ENCODE data around the gene USP20.
"Not testable (repeated sequence)": the region's sequence is repeated elsewhere in the genome, so short reads cannot be mapped to it uniquely, and the experiment has no call there.

Gene USP20

DNA sequence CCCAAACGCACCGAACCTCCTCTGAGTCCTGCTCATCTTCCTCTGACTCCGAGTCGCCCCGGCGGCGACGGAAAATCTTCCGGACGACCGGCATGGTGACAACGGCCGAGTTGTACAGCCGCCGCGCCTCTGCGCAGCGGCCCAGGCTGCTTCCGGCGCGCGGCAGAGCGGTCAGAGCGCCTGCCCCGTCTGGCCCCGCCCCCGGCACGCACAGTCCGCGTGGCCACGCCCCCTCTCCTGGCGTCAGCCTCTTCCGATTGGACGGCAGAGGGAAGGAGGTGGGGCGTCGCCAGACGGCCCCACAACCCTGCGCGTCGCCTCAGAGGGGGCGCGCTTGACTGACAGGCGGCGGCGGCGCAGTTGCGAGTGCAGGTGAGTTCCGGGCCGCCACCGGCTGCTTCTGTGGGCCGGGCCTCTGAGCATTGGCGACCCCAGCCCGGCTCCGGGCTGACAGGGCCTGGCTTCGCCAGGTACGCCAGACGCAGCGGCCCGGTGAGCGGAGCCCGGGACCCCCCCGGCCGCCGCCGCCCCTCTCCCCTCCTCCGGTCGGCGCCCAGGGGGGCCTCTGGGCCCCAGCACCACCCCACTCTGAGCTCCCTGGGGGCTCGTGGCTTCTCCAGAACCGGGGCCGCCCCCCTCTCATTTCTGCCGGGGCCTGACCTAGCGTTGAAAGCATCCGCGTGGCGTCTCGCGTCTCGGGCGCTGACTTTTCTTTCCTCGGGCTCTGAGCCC lies at the start of gene USP20, which contains the start of gene C9orf78:
USP20 (plus strand) TSS at position 331 of the 732 bp plus-strand sequence. CDS start 17,098 bp downstream, outside the sequence.
C9orf78 (minus strand) TSS at position 148 of the 732 bp plus-strand sequence; CDS start at position 94, 54 bp downstream.
- peak; percentile 97 for DNase-seq (ENCODE audit: low spot score)

DNA sequence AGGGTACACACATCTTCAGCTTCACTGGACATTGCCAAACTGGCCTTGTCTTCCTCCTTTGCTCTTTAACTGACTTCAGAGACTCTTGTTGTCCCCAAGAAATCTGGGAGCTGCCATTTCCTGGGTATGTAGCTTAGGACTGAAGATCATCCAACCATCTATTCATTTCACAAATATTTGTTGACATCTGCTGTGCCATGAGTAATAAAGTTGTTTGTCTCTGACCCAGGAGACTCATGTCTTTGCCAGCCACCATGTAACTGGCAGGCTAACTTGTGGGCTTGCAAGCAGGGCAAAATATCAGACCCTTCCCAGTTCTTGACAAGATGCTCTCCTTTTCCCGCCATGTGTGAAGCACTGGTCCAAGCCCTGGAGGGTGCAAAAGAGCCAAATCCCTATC lies 49.4 kb upstream of the USP20 start:
- DNase-seq (ENCODE audit: low spot score) = no peak

GRCh38 chr9:129786481-129786880 lies 48.8 kb upstream of the USP20 start:
- DNase-seq (ENCODE audit: low spot score) = no peak

- no peak for DNase-seq (ENCODE audit: low spot score)
Observed at GRCh38 chr9:129794549-129794948, 40.7 kb upstream of the USP20 start.

DNA sequence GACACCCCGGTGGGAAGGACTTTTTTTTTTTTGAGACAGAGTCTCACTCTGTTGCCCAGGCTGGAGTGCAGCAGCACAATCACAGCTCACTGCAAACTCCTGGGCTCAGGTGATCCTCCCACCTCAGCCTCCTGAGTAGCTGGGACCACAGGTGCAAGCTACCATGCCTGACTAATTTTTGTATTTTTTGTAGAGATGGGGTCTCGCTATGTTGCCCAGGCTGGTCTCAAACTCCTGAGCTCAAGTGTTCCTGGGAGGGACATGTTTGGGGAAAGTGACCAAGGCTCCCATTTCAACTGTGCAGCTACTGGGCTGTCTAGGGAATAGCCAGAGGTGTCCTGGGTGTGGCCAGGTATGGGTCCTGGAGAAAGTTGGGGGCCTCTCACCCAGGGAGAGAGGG lies 39.2 kb upstream of the USP20 start:
- DNase-seq (ENCODE audit: low spot score) = not testable (repeated sequence)

- DNase-seq (ENCODE audit: low spot score) = no peak
Observed at GRCh38 chr9:129798973-129799372, 36.3 kb upstream of the USP20 start.

GRCh38 chr9:129801504-129801903 lies 33.8 kb upstream of the USP20 start:
- DNase-seq (ENCODE audit: low spot score) = no peak

- DNase-seq (ENCODE audit: low spot score) = peak; percentile 87
Observed at GRCh38 chr9:129802833-129803675, 32.2 kb upstream of the USP20 start, which contains the start of gene TOR1B. TOR1B (plus strand) TSS chr9:129803184; CDS start chr9:129803213, 29 bp downstream.

DNA sequence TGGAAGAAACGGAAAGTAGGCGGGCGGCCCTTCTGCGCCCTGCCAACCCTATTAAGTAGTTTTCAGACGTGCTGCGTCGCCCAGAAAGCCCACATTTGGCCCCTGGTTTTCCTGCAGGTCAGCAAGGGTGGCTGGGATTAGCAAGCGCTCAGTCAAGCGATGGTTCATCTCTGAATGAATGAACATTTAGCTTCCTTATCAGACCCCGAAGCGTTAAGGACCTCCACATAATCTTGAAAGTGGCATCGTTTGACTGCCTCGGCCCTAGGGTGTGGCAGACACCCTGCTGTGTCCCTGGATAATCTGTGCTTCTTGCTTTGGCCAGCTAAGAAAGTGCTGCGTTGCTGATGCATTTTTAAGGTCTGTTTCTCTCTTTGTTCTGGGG lies 31.6 kb upstream of the USP20 start:
- DNase-seq (ENCODE audit: low spot score) = no peak

- DNase-seq (ENCODE audit: low spot score) = no peak
Observed at GRCh38 chr9:129806061-129806460, 29.2 kb upstream of the USP20 start.

DNA sequence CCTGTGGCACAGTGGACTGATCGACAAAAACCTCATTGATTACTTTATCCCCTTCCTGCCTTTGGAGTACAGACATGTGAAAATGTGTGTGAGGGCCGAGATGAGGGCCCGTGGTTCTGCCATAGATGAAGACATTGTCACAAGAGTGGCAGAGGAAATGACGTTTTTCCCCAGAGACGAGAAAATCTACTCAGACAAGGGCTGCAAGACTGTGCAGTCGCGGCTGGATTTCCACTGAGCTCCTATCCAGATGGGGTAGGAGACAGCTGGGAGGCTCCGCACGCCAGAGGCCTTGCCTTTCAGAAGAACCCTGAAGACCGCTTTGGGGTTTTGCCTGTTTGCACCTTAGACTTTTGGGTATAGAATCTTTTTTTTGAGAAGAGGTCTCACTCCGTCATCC lies 25.9 kb upstream of the USP20 start:
- no peak for DNase-seq (ENCODE audit: low spot score)

DNA sequence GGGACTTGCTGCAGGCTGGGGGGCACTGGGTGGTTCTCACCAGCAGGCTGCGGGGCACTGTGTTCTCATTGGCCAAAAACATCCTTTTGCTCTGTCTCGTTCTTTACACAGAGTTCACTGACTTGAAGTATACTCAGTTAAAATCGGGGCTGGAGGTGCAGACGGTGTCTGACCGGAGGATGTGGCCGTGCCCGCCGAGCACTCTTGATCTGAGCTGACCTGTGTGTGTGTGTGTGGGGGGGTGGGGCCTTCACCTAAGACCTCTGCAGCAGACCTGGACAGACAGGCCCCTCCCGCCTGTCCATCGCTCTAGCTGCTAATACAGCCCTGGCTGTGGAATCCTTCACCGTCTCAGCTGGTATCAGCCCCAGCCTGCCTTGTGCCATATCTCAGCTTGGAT lies 25.1 kb upstream of the USP20 start:
- no peak for DNase-seq (ENCODE audit: low spot score)

- no peak for DNase-seq (ENCODE audit: low spot score)
Observed at GRCh38 chr9:129810788-129811187, 24.5 kb upstream of the USP20 start.

GRCh38 chr9:129811967-129812363 lies 23.3 kb upstream of the USP20 start:
- no peak for DNase-seq (ENCODE audit: low spot score)

GRCh38 chr9:129812385-129812784 lies 22.9 kb upstream of the USP20 start:
- DNase-seq (ENCODE audit: low spot score) = no peak

GRCh38 chr9:129813661-129814060 lies 21.6 kb upstream of the USP20 start:
- no peak for DNase-seq (ENCODE audit: low spot score)

DNA sequence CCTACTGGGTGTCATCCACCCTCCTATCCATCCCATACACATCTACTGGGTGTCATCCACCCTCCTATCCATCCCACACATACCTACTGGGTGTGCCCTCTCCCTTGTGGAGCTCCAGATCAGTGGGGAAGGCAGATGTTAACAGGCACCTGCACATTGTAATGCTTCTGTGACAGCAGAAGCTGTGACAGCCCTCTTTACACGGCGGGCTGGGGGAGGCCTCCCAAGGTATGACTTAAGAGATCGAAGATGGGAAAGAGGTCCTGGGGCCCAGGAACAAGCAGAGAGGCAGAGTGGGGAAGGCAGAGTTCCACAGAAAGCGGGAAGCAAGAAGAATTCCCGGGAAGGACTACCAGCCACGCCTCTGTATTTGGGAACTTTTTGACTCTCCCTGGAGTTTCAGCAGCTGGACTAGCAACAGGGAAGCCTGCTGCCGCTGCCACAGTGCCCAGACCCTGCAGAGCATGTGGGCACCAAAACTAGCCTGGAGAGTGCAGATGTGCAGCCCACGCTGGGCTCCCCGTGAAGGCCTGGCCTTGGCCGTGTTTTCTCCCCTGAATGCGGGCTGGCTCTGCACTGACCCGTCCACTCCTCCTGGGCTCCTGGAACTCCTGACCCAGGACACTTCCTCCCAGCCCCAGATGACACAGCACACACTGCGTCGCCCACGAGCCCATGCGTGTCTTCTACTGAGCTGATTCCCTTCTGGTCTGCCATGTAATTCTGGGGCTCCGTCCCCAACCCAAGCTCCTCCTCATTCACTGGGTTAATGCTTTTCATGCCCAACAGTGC lies 20.6 kb upstream of the USP20 start:
- no peak for DNase-seq (ENCODE audit: low spot score)

DNA sequence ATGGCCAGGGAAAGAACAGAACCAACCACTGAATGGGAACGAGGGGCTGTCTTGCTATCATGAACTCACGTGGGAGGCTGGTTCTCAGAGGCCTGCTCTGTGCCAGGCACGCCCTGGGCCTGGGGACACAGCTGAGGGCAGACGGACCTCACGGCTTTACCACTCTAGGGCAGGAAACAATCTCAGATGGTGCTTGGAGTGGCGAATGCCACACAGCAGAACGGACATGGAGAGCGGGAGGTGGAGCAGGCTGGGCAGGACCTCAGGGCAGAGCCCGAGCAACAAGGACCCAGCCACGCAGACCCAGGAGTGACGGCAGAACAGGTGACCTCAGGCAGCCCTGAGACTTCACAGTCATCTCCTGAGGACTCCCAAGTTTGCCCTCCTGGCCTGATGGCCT lies 20.0 kb upstream of the USP20 start:
- DNase-seq (ENCODE audit: low spot score) = no peak

DNA sequence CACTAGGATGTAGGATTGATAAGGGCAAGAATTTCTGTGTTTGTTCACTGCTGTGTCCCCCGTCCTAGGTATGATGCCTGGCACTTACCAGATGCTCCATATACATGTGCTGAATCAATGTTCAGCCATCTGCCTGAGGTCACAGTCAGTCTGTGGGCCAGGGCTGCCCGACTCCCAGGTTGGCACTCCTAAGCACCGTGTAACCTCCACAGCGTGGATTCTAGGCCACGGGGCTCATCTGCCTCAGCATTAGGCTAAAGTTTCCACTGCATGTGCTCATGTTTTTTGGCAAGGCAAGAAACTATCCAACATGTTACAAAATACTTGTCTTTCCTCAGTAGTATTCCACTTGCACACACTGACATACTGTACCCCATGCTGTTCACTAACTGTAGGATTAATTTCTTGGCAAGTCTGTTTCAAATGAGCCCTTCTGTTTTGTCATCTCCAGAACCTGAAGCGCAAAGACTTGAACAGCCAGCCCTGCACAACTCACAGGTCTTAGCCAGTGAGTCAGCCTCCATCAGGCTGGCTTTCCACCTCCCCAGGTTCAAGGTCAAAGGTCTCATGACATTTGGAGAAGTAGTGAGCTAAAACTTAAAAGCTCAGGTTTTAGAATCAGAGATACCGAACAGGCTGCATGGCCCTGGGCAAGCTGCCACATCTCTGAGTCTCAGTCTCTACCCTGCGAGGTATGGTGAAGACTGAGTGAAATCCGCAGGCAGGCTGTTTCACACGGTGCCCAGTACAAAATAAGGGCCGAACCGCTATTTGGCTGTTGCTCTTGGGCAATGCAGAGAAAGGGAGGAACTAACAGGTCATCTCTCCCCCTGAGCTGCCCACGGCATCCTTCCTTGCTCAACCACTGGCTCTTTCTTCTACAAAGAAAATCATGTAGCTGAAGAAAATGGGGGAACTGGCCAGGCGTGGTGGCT lies 18.5 kb upstream of the USP20 start:
- no peak for DNase-seq (ENCODE audit: low spot score)

DNA sequence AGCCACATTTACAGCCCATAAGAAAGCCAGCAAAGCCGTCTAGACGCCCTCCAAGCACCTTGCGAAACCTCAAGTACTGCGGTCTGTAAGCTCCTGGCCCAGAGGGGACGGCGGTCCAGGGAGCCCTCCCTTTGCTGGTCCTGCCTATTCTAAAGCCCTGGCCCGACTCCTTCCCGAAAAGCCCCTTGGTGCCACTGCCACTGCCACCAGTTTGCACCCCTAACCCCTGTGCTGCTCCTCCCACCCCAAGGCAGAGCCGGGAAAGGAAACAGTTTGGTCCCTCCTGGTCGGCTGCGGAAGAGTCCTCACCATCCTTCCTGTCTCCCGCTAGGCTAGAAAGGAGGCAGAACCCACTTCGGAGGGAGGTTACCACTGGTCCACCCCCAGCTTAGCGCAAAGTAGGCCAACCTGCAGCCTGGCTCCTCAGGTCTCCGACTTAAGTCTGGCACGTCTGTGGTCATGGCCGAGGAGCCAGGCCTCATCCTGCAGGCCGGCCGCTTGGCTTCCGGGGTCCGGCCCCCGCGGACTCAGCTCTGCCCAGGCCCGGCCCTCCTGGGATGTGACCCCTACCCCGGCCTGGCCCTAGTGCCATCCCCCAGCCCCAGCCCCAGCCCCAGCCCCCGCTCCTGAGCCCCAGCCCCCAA lies 12.2 kb upstream of the USP20 start:
- DNase-seq (ENCODE audit: low spot score) = no peak

DNA sequence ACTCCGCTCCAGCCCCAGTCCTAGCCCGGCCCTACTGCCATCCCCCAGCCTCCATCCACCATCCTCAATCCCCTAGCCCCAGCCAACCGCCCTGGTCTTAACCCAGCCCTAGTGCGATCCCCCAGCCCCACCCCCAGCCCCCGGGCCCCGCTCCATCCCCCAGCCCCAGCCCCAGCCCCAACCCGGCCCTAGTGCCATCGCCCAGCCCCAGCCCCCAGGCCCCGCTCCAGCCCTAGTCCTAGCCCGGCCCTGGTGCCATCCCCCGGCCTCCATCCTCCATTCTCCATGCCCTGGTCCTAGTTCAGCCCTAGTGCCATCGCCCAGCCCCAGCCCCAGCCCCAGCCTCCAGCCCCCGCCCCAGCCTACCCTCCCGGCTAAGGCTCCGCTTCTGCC lies 11.7 kb upstream of the USP20 start:
- DNase-seq (ENCODE audit: low spot score) = no peak

All from COLO829 (cell line).